GM18502 (cell line): ENCODE measurements around the gene TNRC6B.
"Not testable (repeated sequence)": the region's sequence is repeated elsewhere in the genome, so short reads cannot be mapped to it uniquely, and the experiment has no call there.

Experiments used
- ATAC-seq: cut with Tn5 transposase; IDR thresholded peaks from one replicate; pipeline ENCODE4 v1.9.1; 2021; ENCODE audit warnings: mild to moderate bottlenecking; ENCODE audit not compliant: unreplicated experiment, poor library complexity

Gene TNRC6B

GRCh38 chr22:40210818-40211217 lies 33.1 kb downstream of the TNRC6B start:
- ATAC-seq = no peak

- no peak for ATAC-seq
These were observed 33.8 kb downstream of the TNRC6B start for GRCh38 chr22:40211476-40212054.

GRCh38 chr22:40212121-40212520 lies 34.4 kb downstream of the TNRC6B start:
- no peak for ATAC-seq

GRCh38 chr22:40213478-40213877 lies 35.8 kb downstream of the TNRC6B start:
- no peak for ATAC-seq

- ATAC-seq = no peak
These were observed 37.5 kb downstream of the TNRC6B start for GRCh38 chr22:40215266-40215665.

- ATAC-seq = peak; percentile 58
These were observed 38.5 kb downstream of the TNRC6B start for GRCh38 chr22:40216041-40216756.

- ATAC-seq = no peak
These were observed 40.4 kb downstream of the TNRC6B start for GRCh38 chr22:40218152-40218551.

GRCh38 chr22:40218723-40219294 lies 41.1 kb downstream of the TNRC6B start:
- ATAC-seq = no peak

- no peak for ATAC-seq
These were observed 42.8 kb downstream of the TNRC6B start for GRCh38 chr22:40220316-40221054.

GRCh38 chr22:40221055-40221414 lies 43.3 kb downstream of the TNRC6B start:
- no peak for ATAC-seq

- ATAC-seq = not testable (repeated sequence)
These were observed 45.3 kb downstream of the TNRC6B start for GRCh38 chr22:40222979-40223378.

GRCh38 chr22:40224702-40225101 lies 47.0 kb downstream of the TNRC6B start:
- ATAC-seq = no peak

GRCh38 chr22:40226620-40227019 lies 48.9 kb downstream of the TNRC6B start:
- no peak for ATAC-seq

GRCh38 chr22:40231618-40232313 lies 54.0 kb downstream of the TNRC6B start:
- no peak for ATAC-seq

- no peak for ATAC-seq
These were observed 54.9 kb downstream of the TNRC6B start for GRCh38 chr22:40232624-40233023.

GRCh38 chr22:40233886-40234285 lies 56.2 kb downstream of the TNRC6B start:
- ATAC-seq = no peak

GRCh38 chr22:40234658-40235057 lies 56.9 kb downstream of the TNRC6B start:
- no peak for ATAC-seq

- no peak for ATAC-seq
These were observed 57.6 kb downstream of the TNRC6B start for GRCh38 chr22:40235308-40235707.

GRCh38 chr22:40236131-40236665 lies 58.5 kb downstream of the TNRC6B start:
- ATAC-seq = no peak

GRCh38 chr22:40237241-40237640 lies 59.5 kb downstream of the TNRC6B start:
- no peak for ATAC-seq
